Loucy (cell line): ENCODE data around the gene RITA1.

Experiments
- CTCF ChIP-seq: fragments of 200-600 bp; sonication (generic); conservative IDR thresholded peaks from 2 replicates; pipeline ENCODE4 v1.5.1; 2014; ENCODE audit warnings: mild to moderate bottlenecking, antibody characterized with exemption, low read length
- EZH2phosphoT487 ChIP-seq: fragments of 200-600 bp; IDR thresholded peaks from 2 replicates; pipeline ENCODE4 v1.6.1; 2018; ENCODE audit warnings: antibody characterized with exemption, mild to moderate bottlenecking, moderate library complexity, borderline replicate concordance

GRCh38 chr12:113171543-113171942, 14.0 kb upstream of the RITA1 start:
- TF ChIP-seq CTCF (no peak), EZH2phosphoT487 (no peak)
